OCI-LY7 (cell line): Measurements from ENCODE around the gene GALNT10.

ENCODE experiments used
- EZH2phosphoT487 ChIP-seq: fragments of 200-600 bp; sonication (generic); IDR thresholded peaks from 2 replicates; pipeline ENCODE4 v1.6.1; 2018; ENCODE audit warnings: low read depth, borderline replicate concordance, mild to moderate bottlenecking, mixed run types, antibody characterized with exemption, low read length, moderate library complexity, mixed read lengths
- TF ChIP-seq, protein P1 (sequence below): fragments of 200-600 bp; sonication (generic); conservative IDR thresholded peaks from 2 replicates; pipeline ENCODE4 v1.5.1; 2014; ENCODE audit warnings: mild to moderate bottlenecking, antibody characterized with exemption, low read length, moderate library complexity, mixed read lengths

DNA sequence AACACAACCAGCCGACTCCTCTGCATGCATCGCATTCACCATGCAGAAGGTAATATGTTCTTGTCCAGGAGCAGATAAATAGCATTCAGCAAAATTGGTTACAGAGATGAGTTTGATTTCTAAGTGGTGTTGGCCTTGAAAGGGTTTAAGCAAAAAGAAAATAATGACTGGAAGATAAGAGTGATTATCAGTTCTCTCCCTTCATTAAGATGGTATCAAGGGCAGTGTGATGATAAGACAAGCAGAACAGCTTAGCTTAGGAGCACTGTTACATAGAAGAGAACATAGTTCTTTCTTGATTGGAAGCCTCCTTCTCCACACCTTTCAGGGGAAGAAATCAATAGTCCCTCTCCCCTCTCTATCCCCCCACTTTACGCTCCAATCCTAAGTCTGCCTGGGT is 121.5 kb downstream of the GALNT10 start:
- TF ChIP-seq, protein P1, sequence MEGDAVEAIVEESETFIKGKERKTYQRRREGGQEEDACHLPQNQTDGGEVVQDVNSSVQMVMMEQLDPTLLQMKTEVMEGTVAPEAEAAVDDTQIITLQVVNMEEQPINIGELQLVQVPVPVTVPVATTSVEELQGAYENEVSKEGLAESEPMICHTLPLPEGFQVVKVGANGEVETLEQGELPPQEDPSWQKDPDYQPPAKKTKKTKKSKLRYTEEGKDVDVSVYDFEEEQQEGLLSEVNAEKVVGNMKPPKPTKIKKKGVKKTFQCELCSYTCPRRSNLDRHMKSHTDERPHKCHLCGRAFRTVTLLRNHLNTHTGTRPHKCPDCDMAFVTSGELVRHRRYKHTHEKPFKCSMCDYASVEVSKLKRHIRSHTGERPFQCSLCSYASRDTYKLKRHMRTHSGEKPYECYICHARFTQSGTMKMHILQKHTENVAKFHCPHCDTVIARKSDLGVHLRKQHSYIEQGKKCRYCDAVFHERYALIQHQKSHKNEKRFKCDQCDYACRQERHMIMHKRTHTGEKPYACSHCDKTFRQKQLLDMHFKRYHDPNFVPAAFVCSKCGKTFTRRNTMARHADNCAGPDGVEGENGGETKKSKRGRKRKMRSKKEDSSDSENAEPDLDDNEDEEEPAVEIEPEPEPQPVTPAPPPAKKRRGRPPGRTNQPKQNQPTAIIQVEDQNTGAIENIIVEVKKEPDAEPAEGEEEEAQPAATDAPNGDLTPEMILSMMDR: no peak
- no peak for TF ChIP-seq EZH2phosphoT487
